Large intestine (tissue), 3 donors: ENCODE measurements around the gene ABCD3. TPM values are rescaled to one million over a fixed set of nuclear protein-coding genes. Genes with fewer than 3 reads are reported as not detected.
"Not testable (repeated sequence)": the region's sequence is repeated elsewhere in the genome, so short reads cannot be mapped to it uniquely, and the experiment has no call there.

ENCODE experiments used
- DNase-seq, 2 donors: peaks; one replicate each; pipeline versions ENCODE4 v3.0.0 to v3.0.0-alpha.2; 2013
- H3K27ac ChIP-seq: one replicate; pipeline ENCODE4 v1.5.1; 2013; ENCODE audit warnings: low read length
- H3K27me3 ChIP-seq: 2 replicates; pipeline ENCODE4 v1.6.1; 2013; ENCODE audit warnings: low read length; ENCODE audit not compliant: control insufficient read depth, insufficient read depth
- H3K36me3 ChIP-seq: 2 replicates; pipeline ENCODE4 v1.6.1; 2013; ENCODE audit warnings: low read length; ENCODE audit not compliant: control insufficient read depth, insufficient read depth
- H3K4me1 ChIP-seq: one replicate; pipeline ENCODE4 v1.6.1; 2013; ENCODE audit warnings: low read length; ENCODE audit not compliant: control insufficient read depth, insufficient read depth
- H3K4me3 ChIP-seq: one replicate; pipeline ENCODE4 v1.5.1; 2013; ENCODE audit warnings: low read length
- H3K9me3 ChIP-seq: one replicate; pipeline ENCODE4 v1.6.1; 2013; ENCODE audit warnings: mild to moderate bottlenecking, low read depth, low read length, moderate library complexity; ENCODE audit not compliant: control insufficient read depth
- WGBS: methylation state at CpG from one replicate; pipeline ENCODE4 v1.1.5; 2013; ENCODE audit warnings: low lambda C conversion rate; ENCODE audit not compliant: insufficient coverage; 5-methylcytosine and 5-hydroxymethylcytosine counted together
- polyA plus RNA-seq: library from polyadenylated mRNA; unstranded; fragments of 120-200 nt; gene quantifications from one replicate; pipeline ENCODE4 v1.2.1, GENCODE V29; 2013

The ABCD3 gene
- polyA plus RNA-seq, 1 donor: 43.1 TPM

DNA sequence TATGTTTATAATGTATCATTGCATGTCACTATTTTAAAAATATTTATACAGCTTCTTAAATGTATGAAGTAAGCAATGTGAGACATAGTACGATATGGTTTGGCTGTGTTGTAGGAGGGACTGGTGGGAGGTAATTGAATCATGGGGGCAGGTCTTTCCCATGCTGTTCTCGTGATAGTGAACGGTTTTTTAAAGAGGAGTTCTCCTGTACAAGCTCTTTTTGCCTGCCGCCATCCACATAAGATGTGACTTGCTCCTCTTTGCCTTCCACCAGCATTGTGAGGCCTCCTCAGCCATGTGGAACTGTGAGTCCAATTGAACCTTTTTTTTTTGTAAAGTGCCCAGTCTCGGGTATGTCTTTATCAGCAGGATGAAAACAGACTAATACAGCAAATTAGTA lies 10.3 kb downstream of the ABCD3 start:
- Histone ChIP-seq H3K9me3 (peaks cover 18% of the 10 kb centered on the region), H3K4me3 (no peak overlapping the region), H3K36me3 (no peaks in the 10 kb centered on the region), H3K4me1 (peaks cover 3% of the 10 kb centered on the region), H3K27me3 (no peaks in the 10 kb centered on the region), H3K27ac (peak overlapping the region; percentile 37)
- DNase-seq: no peak
- no CpG with 5 or more reads among the region's 5 CpGs for WGBS

DNA sequence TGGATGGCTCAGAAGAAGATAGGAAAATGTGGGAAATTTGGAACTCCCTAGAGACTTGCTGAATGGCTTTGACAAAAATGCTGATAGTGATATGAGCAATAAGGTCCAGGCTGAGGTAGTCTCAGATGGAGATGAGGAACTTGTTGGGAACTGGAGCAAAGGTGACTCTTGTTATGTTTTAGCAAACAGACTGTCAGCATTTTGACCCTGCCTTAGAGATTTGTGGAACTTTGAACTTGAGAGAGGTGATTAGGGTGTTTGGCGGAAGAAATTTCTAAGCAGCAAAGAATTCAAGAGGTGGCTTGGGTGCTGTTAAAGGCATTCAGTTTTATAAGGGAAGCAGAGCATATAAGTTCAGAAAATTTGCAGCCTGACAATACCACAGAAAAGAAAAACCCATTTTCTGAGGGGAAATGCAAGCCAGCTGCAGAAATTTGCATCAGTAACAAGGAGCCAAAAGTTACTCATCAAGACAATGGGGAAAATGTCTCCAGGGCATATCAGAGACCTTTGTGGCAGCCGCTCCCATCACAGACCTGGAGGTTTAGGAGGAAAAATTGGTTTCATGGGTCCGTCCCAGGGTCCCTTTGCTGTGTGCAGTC lies 10.8 kb downstream of the ABCD3 start:
- not testable (repeated sequence) for H3K27me3 ChIP-seq, H3K4me1 ChIP-seq, H3K36me3 ChIP-seq, H3K4me3 ChIP-seq
- peak; percentile 23 to 42 for DNase-seq
- H3K9me3 ChIP-seq: peaks cover 18% of the 10 kb centered on the region
- WGBS: no CpG with 5 or more reads among the region's 3 CpGs
- H3K27ac ChIP-seq: peak overlapping the region; percentile 37

DNA sequence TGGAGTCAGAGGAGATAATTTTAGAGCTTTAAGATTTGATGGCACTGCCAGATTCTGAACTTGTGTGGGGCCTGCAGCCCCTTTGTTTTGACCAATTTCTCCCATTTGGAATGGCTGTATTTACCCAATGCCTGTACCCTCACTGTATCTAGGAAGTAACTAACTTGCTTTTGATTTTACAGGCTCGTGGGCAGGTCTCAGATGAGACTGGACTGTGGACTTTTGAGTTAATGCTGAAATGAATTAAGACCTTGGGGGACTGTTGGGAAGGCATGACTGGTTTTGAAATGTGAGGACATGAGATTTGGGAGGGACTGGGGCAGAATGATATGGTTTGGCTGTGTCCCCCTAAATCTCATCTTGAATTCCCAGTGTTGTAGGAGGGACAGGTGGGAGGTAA lies 11.9 kb downstream of the ABCD3 start:
- H3K4me1 ChIP-seq, DNase-seq, H3K4me3 ChIP-seq, H3K27me3 ChIP-seq, H3K36me3 ChIP-seq, H3K27ac ChIP-seq: not testable (repeated sequence)
- WGBS: no CpG with 5 or more reads among the region's 1 CpG
- H3K9me3 ChIP-seq: peaks cover 18% of the 10 kb centered on the region

DNA sequence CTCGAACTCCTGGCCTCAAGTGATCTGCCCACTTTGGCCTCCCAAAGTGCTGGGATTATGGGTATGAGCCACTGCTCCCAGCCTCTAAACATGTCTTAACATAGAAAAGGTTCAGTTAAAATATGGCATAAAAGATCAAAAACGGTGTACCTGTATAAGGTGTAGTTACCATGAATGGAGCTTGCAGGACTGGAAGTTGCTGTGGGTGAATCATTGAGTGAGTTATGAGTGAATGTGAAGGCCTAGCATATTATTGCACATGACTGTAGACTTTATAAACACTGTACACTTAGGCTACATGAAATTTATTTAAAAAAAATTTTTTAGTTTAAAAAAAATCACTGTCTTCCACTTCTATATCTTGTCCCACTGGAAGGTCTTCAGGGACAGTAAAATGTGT lies 15.7 kb downstream of the ABCD3 start:
- H3K27me3 ChIP-seq: no peaks in the 10 kb centered on the region
- peaks cover 37% of the 10 kb centered on the region for H3K9me3 ChIP-seq
- H3K27ac ChIP-seq: no peak overlapping the region
- no peak overlapping the region for H3K4me3 ChIP-seq
- no peak for DNase-seq
- H3K36me3 ChIP-seq: no peaks in the 10 kb centered on the region
- H3K4me1 ChIP-seq: no peaks in the 10 kb centered on the region
- WGBS: no CpG with 5 or more reads among the region's 2 CpGs

DNA sequence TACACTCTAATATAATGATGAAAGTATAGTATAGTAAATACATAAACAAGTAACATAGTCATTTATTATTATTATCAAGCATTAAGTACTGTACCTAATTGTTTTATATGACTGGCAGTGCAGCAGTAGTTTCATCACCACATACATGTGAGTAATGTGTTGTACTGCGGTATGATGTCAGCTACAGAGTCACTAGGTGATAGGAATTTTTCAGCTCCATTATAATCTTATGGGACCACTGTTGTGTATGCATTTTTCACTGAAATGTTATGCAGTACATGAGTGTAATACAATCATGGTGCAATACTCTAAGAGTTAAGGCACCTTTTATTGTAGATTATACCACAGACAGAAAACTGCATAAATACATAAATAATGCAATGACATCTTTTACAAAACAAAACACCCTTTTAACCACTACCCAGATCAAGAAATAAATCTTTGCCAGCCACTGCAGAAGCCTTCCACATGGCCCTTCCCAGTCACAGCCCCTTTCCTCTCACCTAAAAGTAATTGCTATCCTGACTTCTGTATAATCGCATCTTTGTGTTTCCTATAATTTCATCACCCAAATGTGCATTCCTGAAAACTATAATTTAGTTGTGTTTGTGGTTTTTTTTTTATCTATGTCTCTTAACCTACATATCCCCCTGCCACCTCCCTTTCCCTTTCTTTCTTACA lies 16.3 kb downstream of the ABCD3 start:
- 100% methylated on average over 1 of the region's 2 CpGs for WGBS
- H3K27ac ChIP-seq: no peak overlapping the region

DNA sequence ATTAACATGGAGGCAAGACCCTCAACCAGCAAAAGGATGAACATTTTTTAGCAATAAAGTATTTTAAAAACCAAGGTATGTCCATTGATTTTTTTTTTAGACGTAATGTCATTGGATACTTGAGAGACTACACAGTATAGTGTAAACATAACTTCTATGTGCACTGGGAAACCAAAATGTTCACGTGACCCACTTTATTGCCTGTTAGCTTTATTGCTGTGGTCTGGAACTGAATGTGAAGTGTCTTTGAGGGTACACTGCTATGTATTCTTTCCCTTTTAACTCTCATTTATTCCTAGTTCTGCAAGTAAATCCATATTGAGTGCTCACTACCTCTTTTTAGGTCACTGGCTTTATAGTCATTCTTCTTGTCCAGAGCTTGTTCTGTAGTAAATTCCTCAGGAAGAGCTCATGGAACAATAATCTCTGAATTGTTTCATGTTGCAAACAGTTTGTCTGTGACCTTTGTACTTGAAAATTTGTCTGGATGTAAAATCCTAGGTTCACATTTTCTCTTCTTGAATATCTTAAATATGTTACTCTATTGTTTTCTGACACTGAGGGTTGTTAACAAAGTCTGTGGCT lies 20.6 kb downstream of the ABCD3 start:
- no peaks in the 10 kb centered on the region for H3K4me1 ChIP-seq
- no peak overlapping the region for H3K27ac ChIP-seq
- peaks cover 39% of the 10 kb centered on the region for H3K9me3 ChIP-seq
- DNase-seq: no peak
- no peaks in the 10 kb centered on the region for H3K36me3 ChIP-seq
- no peak overlapping the region for H3K4me3 ChIP-seq
- H3K27me3 ChIP-seq: no peaks in the 10 kb centered on the region
- 83% methylated on average over 2 of the region's 2 CpGs for WGBS

More for the DNA sequence above, 16.3 kb downstream of the ABCD3 start:
- Histone ChIP-seq H3K36me3 (no peaks in the 10 kb centered on the region), H3K9me3 (peaks cover 34% of the 10 kb centered on the region), H3K4me3 (no peak overlapping the region), H3K27me3 (no peaks in the 10 kb centered on the region), H3K4me1 (no peaks in the 10 kb centered on the region)
- no peak for DNase-seq

DNA sequence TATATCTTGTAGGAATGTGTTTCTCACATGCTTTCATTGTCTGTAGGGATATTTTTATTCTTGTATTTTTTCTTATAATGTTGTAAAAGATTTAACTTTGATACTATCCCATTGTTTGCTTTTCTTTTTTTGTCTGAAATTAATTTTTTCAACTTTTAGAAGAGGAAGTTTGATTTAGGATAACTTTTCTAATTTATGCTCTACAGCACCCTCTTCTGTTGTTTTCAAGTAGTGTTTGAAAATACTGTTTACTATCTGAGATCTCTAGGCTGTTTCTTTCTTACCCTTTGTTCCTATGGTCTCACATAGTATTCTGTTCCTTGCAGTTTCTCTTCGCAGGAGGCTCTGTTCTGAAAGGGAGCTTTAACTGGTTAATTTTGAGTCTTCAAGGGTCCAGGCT lies 21.9 kb downstream of the ABCD3 start:
- Histone ChIP-seq H3K36me3 (peaks cover under 1% of the 10 kb centered on the region), H3K9me3 (peaks cover 45% of the 10 kb centered on the region), H3K4me3 (no peak overlapping the region), H3K27ac (no peak overlapping the region), H3K27me3 (no peaks in the 10 kb centered on the region), H3K4me1 (no peaks in the 10 kb centered on the region)
- no CpG with 5 or more reads among the region's 1 CpG for WGBS
- no peak for DNase-seq

DNA sequence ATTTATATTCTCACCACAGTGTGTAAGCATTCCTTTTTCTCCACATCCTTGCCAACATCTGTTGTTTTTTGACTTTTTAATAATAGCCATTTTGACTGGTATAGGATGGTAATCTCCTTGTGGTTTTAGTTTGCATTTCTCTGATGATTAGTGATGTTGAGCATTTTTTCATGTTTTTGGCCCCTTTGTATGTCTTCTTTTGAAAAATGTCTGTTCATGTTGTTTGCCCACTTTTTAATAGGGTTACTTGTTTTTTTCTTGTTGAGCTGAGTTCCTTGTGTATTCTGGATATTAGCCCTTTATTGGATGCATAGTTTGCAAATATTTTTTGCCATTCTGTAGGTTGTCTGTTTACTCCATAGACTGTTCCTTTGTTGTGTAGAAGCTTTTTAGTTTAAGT lies 24.9 kb downstream of the ABCD3 start:
- H3K4me3 ChIP-seq, H3K4me1 ChIP-seq, DNase-seq, H3K27ac ChIP-seq, H3K36me3 ChIP-seq, H3K27me3 ChIP-seq: not testable (repeated sequence)
- peaks cover 30% of the 10 kb centered on the region for H3K9me3 ChIP-seq

DNA sequence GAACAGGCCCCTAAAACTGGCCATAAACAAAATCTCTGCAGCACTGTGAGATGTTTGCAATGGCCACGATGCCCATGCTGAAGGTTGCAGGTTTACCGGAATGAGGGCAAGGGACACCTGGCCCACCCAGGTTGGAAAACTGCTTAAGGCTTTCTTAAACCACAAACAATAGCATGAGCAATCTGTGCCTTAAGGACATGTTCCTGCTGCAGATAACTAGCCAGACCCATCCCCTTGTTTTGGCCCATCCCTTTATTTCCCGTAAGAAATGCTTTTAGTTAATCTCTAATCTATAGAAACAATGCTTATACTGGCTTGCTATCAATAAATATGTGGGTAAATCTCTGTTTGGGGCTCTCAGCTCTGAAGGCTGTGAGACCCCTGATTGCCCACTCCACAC lies 26.6 kb downstream of the ABCD3 start:
- peaks cover 26% of the 10 kb centered on the region for H3K9me3 ChIP-seq
- WGBS: no CpG with 5 or more reads among the region's 3 CpGs

DNA sequence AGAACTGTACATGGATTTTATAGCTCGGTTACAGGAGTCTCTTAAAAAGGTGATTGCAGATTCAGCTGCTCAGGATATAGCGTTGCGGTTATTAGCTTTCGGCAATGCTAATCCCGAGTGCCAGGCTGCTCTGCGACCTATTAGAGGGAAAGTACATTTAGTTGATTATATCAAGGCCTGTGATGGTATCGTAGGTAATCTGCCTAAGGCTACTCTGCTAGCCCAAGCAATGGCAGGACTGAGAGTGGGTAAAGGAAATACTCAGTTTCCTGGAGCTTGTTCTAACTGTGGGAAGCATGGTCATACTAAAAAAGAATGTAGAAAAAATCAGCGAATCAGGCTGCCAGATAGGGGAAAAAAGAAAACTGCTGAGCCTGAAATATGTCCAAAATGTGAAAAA lies 27.5 kb downstream of the ABCD3 start:
- not testable (repeated sequence) for H3K4me1 ChIP-seq, H3K4me3 ChIP-seq, H3K27me3 ChIP-seq, DNase-seq, H3K27ac ChIP-seq
- 100% methylated on average over 1 of the region's 8 CpGs for WGBS
- H3K36me3 ChIP-seq: peaks cover 16% of the 10 kb centered on the region
- H3K9me3 ChIP-seq: peaks cover 27% of the 10 kb centered on the region

More for the DNA sequence above, 26.6 kb downstream of the ABCD3 start:
- not testable (repeated sequence) for H3K4me3 ChIP-seq, H3K4me1 ChIP-seq, DNase-seq, H3K27ac ChIP-seq, H3K27me3 ChIP-seq
- H3K36me3 ChIP-seq: peaks cover 12% of the 10 kb centered on the region

DNA sequence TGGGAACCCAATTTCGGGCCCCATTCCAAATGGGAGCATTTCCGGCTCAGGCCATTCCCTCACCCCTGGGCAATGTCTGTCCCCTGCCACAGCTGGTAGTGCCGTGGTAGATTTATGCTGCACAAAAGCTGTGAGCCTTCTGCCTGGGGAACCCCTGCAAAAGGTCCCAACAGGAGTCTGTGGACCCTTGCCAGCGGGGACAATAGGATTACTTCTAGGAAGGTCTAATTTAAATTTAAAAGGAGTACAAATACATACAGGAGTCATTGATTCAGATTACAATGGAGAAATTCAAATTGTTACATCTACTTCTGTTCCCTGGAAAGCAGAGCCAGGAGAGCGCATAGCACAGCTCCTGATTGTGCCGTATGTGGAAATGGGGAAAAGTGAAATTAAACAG lies 28.0 kb downstream of the ABCD3 start:
- DNase-seq, H3K4me1 ChIP-seq, H3K27me3 ChIP-seq, H3K27ac ChIP-seq, H3K4me3 ChIP-seq: not testable (repeated sequence)
- 100% methylated on average over 1 of the region's 6 CpGs for WGBS
- Histone ChIP-seq H3K9me3 (peaks cover 31% of the 10 kb centered on the region), H3K36me3 (peaks cover 18% of the 10 kb centered on the region)
